ENCODE results near the gene FES. TPM values are rescaled to one million over a fixed set of nuclear protein-coding genes. Genes with fewer than 3 reads are reported as not detected.
A peak's percentile ranks its signal among the peaks of the same experiment; 100 is the strongest.

Gene FES
- total and polyA plus RNA-seq, 4 experiments from 2014 or later, result 2.3 to 3.0 TPM; not detected in 2

DNA sequence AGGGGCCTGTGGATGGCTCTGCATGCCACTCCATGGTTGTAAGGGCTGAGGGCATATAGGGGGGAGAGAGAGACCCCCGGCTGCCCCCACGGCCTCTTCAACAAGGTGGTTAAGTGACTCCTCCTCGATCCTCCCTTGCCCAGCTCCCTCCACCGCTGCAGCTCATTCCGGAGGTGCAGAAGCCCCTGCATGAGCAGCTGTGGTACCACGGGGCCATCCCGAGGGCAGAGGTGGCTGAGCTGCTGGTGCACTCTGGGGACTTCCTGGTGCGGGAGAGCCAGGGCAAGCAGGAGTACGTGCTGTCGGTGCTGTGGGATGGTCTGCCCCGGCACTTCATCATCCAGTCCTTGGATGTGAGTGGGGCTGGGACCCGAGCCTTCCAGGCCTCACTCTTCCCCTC is 6.5 kb downstream of the FES start:
- H3K4me3 Mint-ChIP-seq, result no peak overlapping the region
- Histone ChIP-seq H3K27me3 (ENCODE audit: insufficient read depth, low read length) (no peaks in the 10 kb centered on the region), H3K4me1 (ENCODE audit: insufficient read depth, low read length) (peaks cover 1% of the 10 kb centered on the region), H3K9me3 (ENCODE audit: control insufficient read depth in 1 of 2, low read length in 2 of 2) (no peaks in the 10 kb centered on the region), H3K4me3 (ENCODE audit: low read length in 2 of 2) (no peak overlapping the region), H3K36me3 (ENCODE audit: insufficient read depth, low read length) (no peaks in the 10 kb centered on the region), H3K27ac (ENCODE audit: low read depth, low read length) (no peak overlapping the region)
- ChIA-PET POLR2A (ENCODE audit: partially characterized antibody) (no interaction called here), CTCF (ENCODE audit: partially characterized antibody) (no interaction called here)
- peaks cover 0 to 1% of the 10 kb centered on the region in 2 donors for H3K36me3 Mint-ChIP-seq
- no peak overlapping the region for H3K27ac Mint-ChIP-seq
- peaks cover 5 to 7% of the 10 kb centered on the region in 2 donors for H3K27me3 Mint-ChIP-seq
- H3K9me3 Mint-ChIP-seq, result peaks cover 0 to 2% (median 0%) of the 10 kb centered on the region in 8 donors
- DNase-seq, result no peak
- intact Hi-C loops (cut with micrococcal nuclease), result no loop called here
- H3K4me1 Mint-ChIP-seq, result peaks cover 2 to 4% (median 3%) of the 10 kb centered on the region in 4 donors

DNA sequence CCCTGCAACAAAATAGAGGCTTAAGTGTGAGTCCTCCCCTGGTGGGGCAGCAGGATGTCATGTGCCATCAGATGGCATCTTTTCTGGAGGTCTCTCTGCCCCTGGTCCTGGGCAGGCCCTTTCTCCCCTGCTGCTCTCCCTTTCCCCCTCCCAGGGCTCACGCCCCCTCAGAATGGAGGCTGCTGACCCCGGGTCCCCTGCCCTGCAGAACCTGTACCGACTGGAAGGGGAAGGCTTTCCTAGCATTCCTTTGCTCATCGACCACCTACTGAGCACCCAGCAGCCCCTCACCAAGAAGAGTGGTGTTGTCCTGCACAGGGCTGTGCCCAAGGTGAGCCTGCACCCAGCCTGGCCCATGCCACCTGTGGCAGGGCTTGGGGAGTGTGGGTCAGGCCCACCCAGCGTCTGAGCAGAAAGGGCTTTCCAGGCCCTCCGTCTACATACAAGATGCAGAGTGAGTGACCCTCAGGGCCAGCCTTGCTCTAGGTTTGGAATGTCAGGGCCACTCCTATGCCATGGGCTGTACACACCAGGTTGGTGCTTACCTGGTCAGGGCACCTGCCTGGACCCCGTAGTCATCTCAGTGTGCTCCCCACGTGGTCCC is 7.1 kb downstream of the FES start:
- Mint-ChIP-seq H3K4me1 (peaks cover 0 to 2% (median 0%) of the 10 kb centered on the region in 4 donors), H3K27ac (no peak overlapping the region), H3K4me3 (no peak overlapping the region), H3K36me3 (no peaks in the 10 kb centered on the region), H3K9me3 (peaks cover 0 to 2% (median 0%) of the 10 kb centered on the region in 8 donors), H3K27me3 (peaks cover 3 to 4% of the 10 kb centered on the region in 2 donors)
- ChIA-PET POLR2A (ENCODE audit: partially characterized antibody) (no interaction called here), CTCF (ENCODE audit: partially characterized antibody) (no interaction called here)
- Histone ChIP-seq H3K4me3 (ENCODE audit: low read length in 2 of 2) (no peak overlapping the region), H3K27ac (ENCODE audit: low read depth, low read length) (no peak overlapping the region), H3K4me1 (ENCODE audit: insufficient read depth, low read length) (no peaks in the 10 kb centered on the region), H3K9me3 (ENCODE audit: control insufficient read depth in 1 of 2, low read length in 2 of 2) (no peaks in the 10 kb centered on the region), H3K36me3 (ENCODE audit: insufficient read depth, low read length) (no peaks in the 10 kb centered on the region), H3K27me3 (ENCODE audit: insufficient read depth, low read length) (no peaks in the 10 kb centered on the region)
- no peak for DNase-seq
- intact Hi-C loops (cut with micrococcal nuclease), result no loop called here

DNA sequence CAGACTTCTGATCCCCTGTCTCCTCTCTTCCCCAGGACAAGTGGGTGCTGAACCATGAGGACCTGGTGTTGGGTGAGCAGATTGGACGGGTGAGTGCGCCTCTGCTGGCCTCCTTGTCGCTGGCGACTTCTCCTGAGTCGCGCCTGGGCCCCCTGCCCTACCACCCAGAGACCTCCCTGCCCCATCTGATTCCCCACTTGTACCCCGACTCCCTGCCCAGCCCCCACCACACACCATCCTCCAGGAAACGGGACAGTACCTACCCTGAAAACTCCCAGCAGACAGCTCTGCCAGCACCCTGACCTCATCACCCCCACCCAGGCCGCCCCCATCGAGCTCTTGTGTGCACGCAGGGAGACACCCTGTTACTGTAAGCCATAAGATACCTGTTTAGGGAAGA is 7.7 kb downstream of the FES start:
- ChIA-PET POLR2A (ENCODE audit: partially characterized antibody) (no interaction called here), CTCF (ENCODE audit: partially characterized antibody) (no interaction called here)
- Mint-ChIP-seq H3K27me3 (peaks cover 3 to 4% of the 10 kb centered on the region in 2 donors), H3K36me3 (no peaks in the 10 kb centered on the region), H3K4me1 (peaks cover 0 to 2% (median 0%) of the 10 kb centered on the region in 4 donors), H3K9me3 (peaks cover 0 to 2% (median 0%) of the 10 kb centered on the region in 8 donors), H3K27ac (peak overlapping the region in 1 of 7 donors; percentile 8), H3K4me3 (no peak overlapping the region)
- Histone ChIP-seq H3K4me3 (ENCODE audit: low read length in 2 of 2) (no peak overlapping the region), H3K4me1 (ENCODE audit: insufficient read depth, low read length) (no peaks in the 10 kb centered on the region), H3K36me3 (ENCODE audit: insufficient read depth, low read length) (no peaks in the 10 kb centered on the region), H3K9me3 (ENCODE audit: control insufficient read depth in 1 of 2, low read length in 2 of 2) (no peaks in the 10 kb centered on the region), H3K27me3 (ENCODE audit: insufficient read depth, low read length) (no peaks in the 10 kb centered on the region), H3K27ac (ENCODE audit: low read depth, low read length) (no peak overlapping the region)
- intact Hi-C loops (cut with micrococcal nuclease), result no loop called here
- DNase-seq, result no peak

GRCh38 chr15:90892498-90893174 is 8.3 kb downstream of the FES start:
- H3K36me3 ChIP-seq (ENCODE audit: insufficient read depth, low read length), result no peaks in the 10 kb centered on the region
- ChIA-PET POLR2A (ENCODE audit: partially characterized antibody) (no interaction called here), CTCF (ENCODE audit: partially characterized antibody) (no interaction called here)
- H3K4me1 Mint-ChIP-seq, result peaks cover 0 to 2% (median 0%) of the 10 kb centered on the region in 4 donors
- no peaks in the 10 kb centered on the region for H3K4me1 ChIP-seq (ENCODE audit: insufficient read depth, low read length)
- no peak for DNase-seq
- peaks cover 2 to 3% of the 10 kb centered on the region in 2 donors for H3K27me3 Mint-ChIP-seq
- intact Hi-C loops (cut with micrococcal nuclease), result no loop called here
- no peak overlapping the region for H3K4me3 ChIP-seq (ENCODE audit: low read length in 2 of 2)
- H3K27ac ChIP-seq (ENCODE audit: low read depth, low read length), result no peak overlapping the region
- H3K9me3 Mint-ChIP-seq, result peaks cover 0 to 2% (median 0%) of the 10 kb centered on the region in 8 donors
- peak overlapping the region in 1 of 7 donors; percentile 8 for H3K27ac Mint-ChIP-seq
- no peaks in the 10 kb centered on the region for H3K36me3 Mint-ChIP-seq
- no peak overlapping the region for H3K4me3 Mint-ChIP-seq
- H3K27me3 ChIP-seq (ENCODE audit: insufficient read depth, low read length), result no peaks in the 10 kb centered on the region
- no peaks in the 10 kb centered on the region for H3K9me3 ChIP-seq (ENCODE audit: control insufficient read depth in 1 of 2, low read length in 2 of 2)

GRCh38 chr15:90893175-90894090 is 9.1 kb downstream of the FES start:
- Histone ChIP-seq H3K27ac (ENCODE audit: low read depth, low read length) (no peak overlapping the region), H3K9me3 (ENCODE audit: control insufficient read depth in 1 of 2, low read length in 2 of 2) (no peaks in the 10 kb centered on the region), H3K36me3 (ENCODE audit: insufficient read depth, low read length) (no peaks in the 10 kb centered on the region), H3K4me1 (ENCODE audit: insufficient read depth, low read length) (no peaks in the 10 kb centered on the region), H3K27me3 (ENCODE audit: insufficient read depth, low read length) (no peaks in the 10 kb centered on the region), H3K4me3 (ENCODE audit: low read length in 2 of 2) (no peak overlapping the region)
- ChIA-PET POLR2A (ENCODE audit: partially characterized antibody) (no interaction called here), CTCF (ENCODE audit: partially characterized antibody) (interaction anchor here (3.1 kb wide), 1 partner anchor 7 kb away, joined by 22 read pairs; no protein-coding TSS in a partner anchor)
- no peak overlapping the region for H3K27ac Mint-ChIP-seq
- peaks cover 0 to 2% (median 0%) of the 10 kb centered on the region in 4 donors for H3K4me1 Mint-ChIP-seq
- H3K4me3 Mint-ChIP-seq, result no peak overlapping the region
- intact Hi-C loops (cut with micrococcal nuclease), result no loop called here
- no peak for DNase-seq
- H3K27me3 Mint-ChIP-seq, result peaks cover 0 to under 1% of the 10 kb centered on the region in 2 donors
- H3K9me3 Mint-ChIP-seq, result peaks cover 0 to 2% (median 0%) of the 10 kb centered on the region in 8 donors
- H3K36me3 Mint-ChIP-seq, result no peaks in the 10 kb centered on the region

DNA sequence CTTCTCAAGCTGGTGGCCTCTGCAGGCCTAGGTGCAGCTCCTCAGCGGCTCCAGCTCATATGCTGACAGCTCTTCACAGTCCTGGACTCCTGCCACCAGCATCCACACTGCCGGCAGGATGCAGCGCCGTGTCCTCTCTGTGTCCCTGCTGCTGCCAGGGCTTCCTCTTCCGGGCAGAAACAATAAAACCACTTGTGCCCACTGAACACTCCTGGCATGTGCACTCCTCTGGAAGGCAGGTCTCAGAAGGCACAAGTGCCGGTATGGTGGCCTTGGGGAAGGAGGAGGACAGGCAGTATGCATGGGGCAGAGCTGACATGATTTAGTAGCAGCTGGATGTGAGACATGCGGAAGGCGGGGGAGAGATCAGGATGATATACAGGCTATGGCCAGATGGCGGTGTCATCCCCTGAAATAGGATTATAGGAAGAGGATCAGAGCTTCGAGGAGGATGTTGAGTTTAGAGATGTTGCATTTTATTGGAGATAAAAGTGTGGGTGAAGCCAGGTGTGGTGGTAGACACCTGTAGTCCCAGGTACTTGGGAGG is 11.3 kb downstream of the FES start:
- Histone ChIP-seq H3K4me1 (ENCODE audit: insufficient read depth, low read length) (no peaks in the 10 kb centered on the region), H3K27ac (ENCODE audit: low read depth, low read length) (no peak overlapping the region), H3K9me3 (ENCODE audit: control insufficient read depth in 1 of 2, low read length in 2 of 2) (no peaks in the 10 kb centered on the region), H3K36me3 (ENCODE audit: insufficient read depth, low read length) (no peaks in the 10 kb centered on the region), H3K27me3 (ENCODE audit: insufficient read depth, low read length) (no peaks in the 10 kb centered on the region), H3K4me3 (ENCODE audit: low read length in 2 of 2) (no peak overlapping the region)
- DNase-seq, result no peak
- peaks cover 0 to 4% (median 0%) of the 10 kb centered on the region in 4 donors for H3K4me1 Mint-ChIP-seq
- CTCF ChIA-PET (ENCODE audit: partially characterized antibody), result interaction anchor here (0.7 to 3.1 kb wide), 5 partner anchors 8 to 233 kb away, joined by 3 to 22 read pairs (median 5); partner anchors contain the start of genes HDDC3 and UNC45A
- peak overlapping the region in 1 of 8 donors; percentile 43 for H3K4me3 Mint-ChIP-seq
- H3K36me3 Mint-ChIP-seq, result no peaks in the 10 kb centered on the region
- peak overlapping the region in 3 of 7 donors; percentile 68 to 84 (median 74) for H3K27ac Mint-ChIP-seq
- POLR2A ChIA-PET (ENCODE audit: partially characterized antibody), result interaction anchor here (0.9 to 1.9 kb wide), 2 partner anchors 36 to 40 kb away, joined by 4 to 7 read pairs; partner anchors contain the start of genes HDDC3 and UNC45A
- peaks cover 0 to 2% (median 0%) of the 10 kb centered on the region in 8 donors for H3K9me3 Mint-ChIP-seq
- H3K27me3 Mint-ChIP-seq, result no peaks in the 10 kb centered on the region
- intact Hi-C loops (cut with micrococcal nuclease), result no loop called here

Data from CD4-positive, alpha-beta memory T cell (primary cell).